GM21447 (cell line): Measurements from ENCODE around the gene MFRP.
A peak's percentile ranks its signal among the peaks of the same experiment; 100 is the strongest.

Source experiments
- ATAC-seq: cut with Tn5 transposase; IDR thresholded peaks from one replicate; pipeline ENCODE4 v1.9.1; 2021; ENCODE audit not compliant: unreplicated experiment

MFRP gene

GRCh38 chr11:119359365-119360214 is 13.1 kb upstream of the MFRP start:
- no peak for ATAC-seq

GRCh38 chr11:119357074-119357473 is 10.6 kb upstream of the MFRP start:
- ATAC-seq = no peak

GRCh38 chr11:119356349-119357031 is 10.0 kb upstream of the MFRP start:
- ATAC-seq = peak; percentile 79

GRCh38 chr11:119355091-119355843 is 8.8 kb upstream of the MFRP start:
- no peak for ATAC-seq

- no peak for ATAC-seq
Measured at GRCh38 chr11:119352857-119353260, 6.4 kb upstream of the MFRP start.

- no peak for ATAC-seq
Measured at GRCh38 chr11:119351232-119351631, 4.7 kb upstream of the MFRP start.

- no peak for ATAC-seq
Measured at GRCh38 chr11:119350302-119350701, 3.8 kb upstream of the MFRP start.

GRCh38 chr11:119347940-119348605 is 1.6 kb upstream of the MFRP start:
- ATAC-seq = no peak

- no peak for ATAC-seq
Measured at GRCh38 chr11:119347242-119347641, 737 bp upstream of the MFRP start.

GRCh38 chr11:119345685-119346084 is 820 bp downstream of the MFRP start:
- ATAC-seq = no peak

- ATAC-seq = no peak
Measured at GRCh38 chr11:119344291-119345010, 2.1 kb downstream of the MFRP start.

GRCh38 chr11:119343726-119344125 is 2.8 kb downstream of the MFRP start:
- no peak for ATAC-seq

- no peak for ATAC-seq
Measured at GRCh38 chr11:119342362-119343130, 4.0 kb downstream of the MFRP start.

GRCh38 chr11:119342023-119342300 is 4.5 kb downstream of the MFRP start:
- no peak for ATAC-seq

GRCh38 chr11:119341222-119342022 is 5.1 kb downstream of the MFRP start:
- no peak for ATAC-seq

GRCh38 chr11:119340335-119341221 is 5.9 kb downstream of the MFRP start, which contains the start of gene C1QTNF5:
C1QTNF5 (minus strand) TSS chr11:119340883; CDS start chr11:119340397, 486 bp downstream.
- no peak for ATAC-seq

GRCh38 chr11:119339589-119340334 is 6.7 kb downstream of the MFRP start:
- no peak for ATAC-seq
